Measurements from ENCODE around the gene TSEN54.

GRCh38 chr17:75557852-75558665 lies 41.7 kb downstream of the TSEN54 start:
- TF ChIP-seq CTCF (IDR thresholded peaks at IDR 0.05), result no peak
- TF ChIP-seq ZFX (IDR thresholded peaks at IDR 0.05; ENCODE audit: borderline replicate concordance), result no peak

All from 22Rv1 (cell line).